HepG2 (cell line): ENCODE data around the gene EEF1E1. TPM values are rescaled to one million over a fixed set of nuclear protein-coding genes. Genes with fewer than 3 reads are reported as not detected.

Experiments used
- ARHGAP35 ChIP-seq: sonication (generic); formaldehyde crosslinking; IDR thresholded peaks from 2 replicates; pipeline ENCODE4 v1.9.0; 2022; ENCODE audit warnings: mild to moderate bottlenecking, inconsistent platforms, moderate library complexity, missing genetic modification reagents, borderline replicate concordance
- ETV6 ChIP-seq: sonication (generic); formaldehyde crosslinking; conservative IDR thresholded peaks from 2 replicates; pipeline ENCODE4 v1.4.0; 2020; ENCODE audit warnings: missing genetic modification reagents
- FOXC1 ChIP-seq: sonication (generic); formaldehyde crosslinking; IDR thresholded peaks from 2 replicates; pipeline ENCODE4 v1.8.0; 2022; ENCODE audit warnings: mild to moderate bottlenecking, missing genetic modification reagents, borderline replicate concordance
- GMEB1 ChIP-seq: sonication (generic); formaldehyde crosslinking; IDR thresholded peaks from 2 replicates; pipeline ENCODE4 v1.5.1; 2020; ENCODE audit warnings: missing genetic modification reagents, mild to moderate bottlenecking, borderline replicate concordance
- HNF4A ChIP-seq: sonication (generic); formaldehyde crosslinking; IDR thresholded peaks from 2 replicates; pipeline ENCODE4 v1.4.0; 2020; ENCODE audit warnings: missing genetic modification reagents
- KAT7 ChIP-seq: IDR thresholded peaks from 2 replicates; pipeline ENCODE4 v1.6.1; 2018; ENCODE audit warnings: borderline replicate concordance, missing compliant biosample characterization
- MBD4 ChIP-seq: IDR thresholded peaks from 2 replicates; pipeline ENCODE4 v1.6.1; 2012; ENCODE audit warnings: low read length, inconsistent platforms, borderline replicate concordance
- NCOA2 ChIP-seq: sonication (generic); formaldehyde crosslinking; IDR thresholded peaks from 2 replicates; pipeline ENCODE4 v1.8.0; 2022; ENCODE audit warnings: inconsistent platforms
- NFIB ChIP-seq: sonication (generic); formaldehyde crosslinking; IDR thresholded peaks from 2 replicates; pipeline ENCODE4 v1.9.0; 2021; ENCODE audit warnings: missing genetic modification reagents, mild to moderate bottlenecking, borderline replicate concordance
- PHF5A ChIP-seq: IDR thresholded peaks from one replicate; pipeline ENCODE4 v1.6.1; 2018; ENCODE audit warnings: low read depth, missing genetic modification reagents; ENCODE audit not compliant: unreplicated experiment
- PRDM10 ChIP-seq: sonication (generic); formaldehyde crosslinking; IDR thresholded peaks from 2 replicates; pipeline ENCODE4 v1.4.0; 2020; ENCODE audit warnings: low read depth, missing genetic modification reagents
- SALL1 ChIP-seq: sonication (generic); formaldehyde crosslinking; IDR thresholded peaks from 2 replicates; pipeline ENCODE4 v1.8.0; 2022; ENCODE audit warnings: mild to moderate bottlenecking, missing genetic modification reagents
- SMARCE1 ChIP-seq: fragments of 450-650 bp; IDR thresholded peaks from 2 replicates; pipeline ENCODE4 v1.6.1; 2017; ENCODE audit warnings: borderline replicate concordance
- TEAD2 ChIP-seq: sonication (generic); formaldehyde crosslinking; IDR thresholded peaks from 2 replicates; pipeline ENCODE4 v1.9.0; 2021; ENCODE audit warnings: missing genetic modification reagents
- TSC22D2 ChIP-seq: sonication (generic); formaldehyde crosslinking; IDR thresholded peaks from 2 replicates; pipeline ENCODE4 v1.5.1; 2020; ENCODE audit warnings: missing genetic modification reagents, mild to moderate bottlenecking, borderline replicate concordance
- ZBTB8A ChIP-seq: sonication (generic); formaldehyde crosslinking; IDR thresholded peaks from 2 replicates; pipeline ENCODE4 v1.4.0; 2020; ENCODE audit warnings: mild to moderate bottlenecking, low read depth, missing genetic modification reagents, borderline replicate concordance
- ZFYVE20 ChIP-seq: sonication (generic); formaldehyde crosslinking; IDR thresholded peaks from 2 replicates; pipeline ENCODE4 v1.8.0; 2023; ENCODE audit warnings: low read depth, mild to moderate bottlenecking, moderate library complexity, missing genetic modification reagents, borderline replicate concordance
- ZNF256 ChIP-seq: sonication (generic); formaldehyde crosslinking; conservative IDR thresholded peaks from 2 replicates; pipeline ENCODE4 v1.4.0; 2020; ENCODE audit warnings: missing genetic modification reagents
- ZNF354B ChIP-seq: sonication (generic); formaldehyde crosslinking; IDR thresholded peaks from 2 replicates; pipeline ENCODE4 v1.8.0; 2022; ENCODE audit warnings: mild to moderate bottlenecking, missing genetic modification reagents
- ZNF782 ChIP-seq: sonication (generic); formaldehyde crosslinking; IDR thresholded peaks from 2 replicates; pipeline ENCODE4 v1.4.0; 2020; ENCODE audit warnings: missing genetic modification reagents, mild to moderate bottlenecking, borderline replicate concordance
- ZNF800 ChIP-seq: sonication (generic); formaldehyde crosslinking; IDR thresholded peaks from 2 replicates; pipeline ENCODE4 v1.4.0; 2020; ENCODE audit warnings: missing genetic modification reagents
- ZNF879 ChIP-seq: sonication (generic); formaldehyde crosslinking; IDR thresholded peaks from 2 replicates; pipeline ENCODE4 v1.8.1; 2023; ENCODE audit warnings: missing genetic modification reagents
- polyA plus RNA-seq, 8 experiments: library from polyadenylated mRNA; depleted of rRNA in 3 of 8; stranded (reverse) in 7 of 8; unstranded in 1 of 8; fragments of >200 nt; fragmentation: Illumina TruSeq in 4 of 8; extraction: Trizol in 4 of 8; gene quantifications; 2 replicates each; pipeline versions ENCODE4 v1.2.1 to v1.2.3, GENCODE V29; 2011 to 2016; ENCODE audit warnings: low read depth in 4 of 8, missing spikeins in 1 of 8, mixed read lengths in 1 of 8; ENCODE audit not compliant: insufficient read depth in 1 of 8
- total RNA-seq, 5 experiments: library from RNA; depleted of rRNA; stranded (reverse); fragments of >200 nt; fragmentation: Illumina TruSeq; extraction: Trizol; gene quantifications; 2 replicates each; pipeline ENCODE4 v1.2.3, GENCODE V29; 2016; ENCODE audit warnings: low read depth in 1 of 5

EEF1E1 gene
- total and polyA plus RNA-seq, 2 of the 13 experiments (the other 11 are each of a cell fraction or from before 2014, with no cell fraction given), result 128 to 188 TPM

- no peak for TF ChIP-seq ZBTB8A (CRISPR knock-in tag)
- TF ChIP-seq NCOA2 (CRISPR knock-in tag), result peak; percentile 57; the same call in 1 of the 2 replicates
- TF ChIP-seq GMEB1 (CRISPR knock-in tag), result peak; percentile 88
- no peak for TF ChIP-seq PHF5A
- TF ChIP-seq ZNF782 (CRISPR knock-in tag), result peak; percentile 69; the same call in 1 of the 2 replicates
- peak; percentile 12; the same call in 1 of the 2 replicates for TF ChIP-seq TEAD2 (CRISPR knock-in tag)
- no peak for TF ChIP-seq ZNF354B (CRISPR knock-in tag)
- no peak; the same call in none of the 2 replicates for TF ChIP-seq FOXC1 (CRISPR knock-in tag)
- TF ChIP-seq TSC22D2, result no peak; the same call in 1 of the 2 replicates
- TF ChIP-seq KAT7 (CRISPR knock-in tag), result peak; percentile 86; the same call in 1 of the 2 replicates
- 0 out of 2 replicates have a peak, but pooled peaks have one; percentile 50 for TF ChIP-seq ETV6
- TF ChIP-seq SALL1 (CRISPR knock-in tag), result peak; percentile 74
- TF ChIP-seq NFIB (CRISPR knock-in tag), result no peak
- no peak for TF ChIP-seq ZFYVE20 (CRISPR knock-in tag)
- TF ChIP-seq MBD4, result no peak
- TF ChIP-seq SMARCE1, result no peak
- TF ChIP-seq HNF4A (CRISPR knock-in tag), result no peak
- TF ChIP-seq ARHGAP35 (CRISPR knock-in tag), result peak; percentile 61; the same call in 1 of the 2 replicates
- TF ChIP-seq ZNF256 (CRISPR knock-in tag), result 0 out of 2 replicates have a peak, but pooled peaks have one; percentile 41
- no peak for TF ChIP-seq ZNF879 (CRISPR knock-in tag)
- peak; percentile 38; the same call in 1 of the 2 replicates for TF ChIP-seq PRDM10 (CRISPR knock-in tag)
- no peak for TF ChIP-seq ZNF800
Observed at GRCh38 chr6:8102122-8102958, at the start of gene EEF1E1 (continued).
